ENCODE results near the gene THRAP3. TPM values are rescaled to one million over a fixed set of nuclear protein-coding genes. Genes with fewer than 3 reads are reported as not detected.
"Not testable (repeated sequence)": the region's sequence is repeated elsewhere in the genome, so short reads cannot be mapped to it uniquely, and the experiment has no call there.

Gene THRAP3
- total and polyA plus RNA-seq, 7 donors = 25.4 to 104 (median 77.8) TPM

GRCh38 chr1:36187800-36188593 lies 36.2 kb upstream of the THRAP3 start:
- intact Hi-C loops (cut with DNase I) = loop anchor here (1.0 to 5.0 kb wide), 4 partner anchors 34 to 99 kb away; partner anchors contain the start of genes THRAP3 and TRAPPC3
- Histone ChIP-seq H3K27me3 (no peaks in the 10 kb centered on the region), H3K4me3 (no peak overlapping the region), H3K27ac (peak overlapping the region; percentile 87 to 100 (median 94)), H3K36me3 (no peaks in the 10 kb centered on the region), H3K9me3 (no peaks in the 10 kb centered on the region), H3K4me1 (peaks cover 0 to 28% (median 26%) of the 10 kb centered on the region in 4 donors)
- TF ChIP-seq POLR2A (IDR thresholded peaks at IDR 0.05) (no peak), POLR2AphosphoS5 (IDR thresholded peaks at IDR 0.05) (peak in 3 of 4 donors; percentile 52 to 76 (median 61)), EP300 (IDR thresholded peaks at IDR 0.05) (no peak)
- TF ChIP-seq, protein P1, sequence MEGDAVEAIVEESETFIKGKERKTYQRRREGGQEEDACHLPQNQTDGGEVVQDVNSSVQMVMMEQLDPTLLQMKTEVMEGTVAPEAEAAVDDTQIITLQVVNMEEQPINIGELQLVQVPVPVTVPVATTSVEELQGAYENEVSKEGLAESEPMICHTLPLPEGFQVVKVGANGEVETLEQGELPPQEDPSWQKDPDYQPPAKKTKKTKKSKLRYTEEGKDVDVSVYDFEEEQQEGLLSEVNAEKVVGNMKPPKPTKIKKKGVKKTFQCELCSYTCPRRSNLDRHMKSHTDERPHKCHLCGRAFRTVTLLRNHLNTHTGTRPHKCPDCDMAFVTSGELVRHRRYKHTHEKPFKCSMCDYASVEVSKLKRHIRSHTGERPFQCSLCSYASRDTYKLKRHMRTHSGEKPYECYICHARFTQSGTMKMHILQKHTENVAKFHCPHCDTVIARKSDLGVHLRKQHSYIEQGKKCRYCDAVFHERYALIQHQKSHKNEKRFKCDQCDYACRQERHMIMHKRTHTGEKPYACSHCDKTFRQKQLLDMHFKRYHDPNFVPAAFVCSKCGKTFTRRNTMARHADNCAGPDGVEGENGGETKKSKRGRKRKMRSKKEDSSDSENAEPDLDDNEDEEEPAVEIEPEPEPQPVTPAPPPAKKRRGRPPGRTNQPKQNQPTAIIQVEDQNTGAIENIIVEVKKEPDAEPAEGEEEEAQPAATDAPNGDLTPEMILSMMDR (IDR thresholded peaks at IDR 0.05) = peak; percentile 79 to 98 (median 95)
- WGBS, 2 donors = 3 to 12% methylated on average over 9 of the region's 9 CpGs
- peak; percentile 96 for DNase-seq

DNA sequence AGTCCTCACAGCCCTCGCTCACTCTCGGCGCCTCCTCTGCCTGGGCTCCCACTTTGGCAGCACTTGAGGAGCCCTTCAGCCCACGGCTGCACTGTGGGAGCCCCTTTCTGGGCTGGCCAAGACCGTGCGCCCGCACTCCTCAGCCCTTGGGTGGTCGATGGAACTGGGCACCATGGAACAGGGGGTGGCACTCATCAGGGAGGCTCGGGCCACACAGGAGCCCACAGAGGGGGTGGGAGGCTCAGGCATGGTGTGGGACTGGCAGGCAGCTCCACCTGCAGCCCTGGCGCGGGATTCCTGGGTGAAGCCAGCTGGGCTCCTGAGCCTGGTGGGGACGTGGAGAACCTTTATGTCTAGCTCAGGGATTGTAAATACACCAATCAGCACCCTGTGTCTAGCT lies 27.4 kb upstream of the THRAP3 start:
- H3K4me3 ChIP-seq; DNase-seq; H3K27me3 ChIP-seq; H3K36me3 ChIP-seq; H3K9me3 ChIP-seq; H3K27ac ChIP-seq; intact Hi-C loops (cut with DNase I); H3K4me1 ChIP-seq: not testable (repeated sequence)
- WGBS, 2 donors = 88 to 92% methylated on average over 12 of the region's 12 CpGs

GRCh38 chr1:36198641-36199040 lies 25.6 kb upstream of the THRAP3 start:
- no peaks in the 10 kb centered on the region for H3K36me3 ChIP-seq
- intact Hi-C loops (cut with DNase I) = no loop called here
- H3K27ac ChIP-seq = no peak overlapping the region
- no peaks in the 10 kb centered on the region for H3K27me3 ChIP-seq
- 77 to 89% methylated on average over 5 of the region's 5 CpGs for WGBS, 2 donors
- TF ChIP-seq, protein P1 (IDR thresholded peaks at IDR 0.05) = no peak
- TF ChIP-seq POLR2AphosphoS5 (IDR thresholded peaks at IDR 0.05) = no peak
- TF ChIP-seq EP300 (IDR thresholded peaks at IDR 0.05) = no peak
- no peak for TF ChIP-seq POLR2A (IDR thresholded peaks at IDR 0.05)
- no peak for DNase-seq
- no peaks in the 10 kb centered on the region for H3K9me3 ChIP-seq
- H3K4me1 ChIP-seq = peaks cover 0 to 15% (median 13%) of the 10 kb centered on the region in 4 donors
- no peak overlapping the region for H3K4me3 ChIP-seq

DNA sequence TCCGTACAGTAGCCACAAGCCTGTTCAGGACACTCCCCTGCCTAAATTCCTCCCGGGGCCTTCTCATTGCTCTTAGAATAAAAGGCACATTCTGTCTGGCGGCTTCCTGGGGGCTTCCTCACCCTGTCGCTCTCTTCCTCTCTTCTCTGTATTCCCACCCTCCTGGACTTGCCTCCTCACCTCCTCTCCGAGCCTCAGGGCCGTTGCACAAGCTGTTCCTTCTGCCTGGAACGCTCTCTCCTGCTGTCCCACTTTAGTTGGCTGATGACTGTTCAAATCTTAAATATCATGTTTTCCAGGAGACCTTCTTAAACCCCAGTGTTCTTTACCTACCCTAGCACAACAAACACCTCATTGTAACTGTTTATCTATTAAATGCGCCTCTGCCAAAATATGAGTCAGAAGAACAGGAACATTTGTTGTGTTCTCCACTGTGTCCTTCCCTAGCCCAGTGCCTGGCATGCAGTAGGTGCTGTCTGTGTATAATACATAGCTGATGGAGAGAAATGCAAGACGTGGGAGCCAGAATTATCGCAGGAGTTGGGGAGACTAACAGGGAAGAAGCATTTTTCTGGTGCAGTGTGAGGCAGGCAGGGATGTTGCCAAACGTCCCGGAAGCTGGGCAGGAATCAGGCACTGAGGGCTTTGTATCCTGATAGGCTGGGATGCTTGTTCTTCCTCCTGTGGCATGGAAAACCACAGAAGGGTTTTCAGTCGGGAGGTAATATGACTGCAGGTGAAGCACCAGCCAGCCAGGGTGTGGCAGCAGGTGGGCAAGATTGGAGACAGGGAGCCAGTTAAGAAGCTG lies 24.1 kb upstream of the THRAP3 start:
- Histone ChIP-seq H3K36me3 (no peaks in the 10 kb centered on the region), H3K4me3 (no peak overlapping the region), H3K4me1 (peaks cover 0 to 30% (median 24%) of the 10 kb centered on the region in 4 donors), H3K9me3 (no peaks in the 10 kb centered on the region), H3K27me3 (no peaks in the 10 kb centered on the region), H3K27ac (peak overlapping the region; percentile 49 to 77 (median 68))
- no peak for DNase-seq
- intact Hi-C loops (cut with DNase I) = no loop called here
- 46 to 67% methylated on average over 13 of the region's 13 CpGs for WGBS, 2 donors
- TF ChIP-seq POLR2AphosphoS5 (IDR thresholded peaks at IDR 0.05) (no peak), EP300 (IDR thresholded peaks at IDR 0.05) (peak in 1 of 4 donors; percentile 10)

GRCh38 chr1:36203027-36203553 lies 21.2 kb upstream of the THRAP3 start:
- Histone ChIP-seq H3K36me3 (no peaks in the 10 kb centered on the region), H3K4me1 (peaks cover 0 to 51% (median 33%) of the 10 kb centered on the region in 4 donors), H3K27ac (peak overlapping the region; percentile 62 to 82 (median 69)), H3K9me3 (no peaks in the 10 kb centered on the region), H3K4me3 (no peak overlapping the region), H3K27me3 (no peaks in the 10 kb centered on the region)
- intact Hi-C loops (cut with DNase I) = no loop called here
- no peak for DNase-seq
- TF ChIP-seq POLR2A (IDR thresholded peaks at IDR 0.05) (no peak), POLR2AphosphoS5 (IDR thresholded peaks at IDR 0.05) (no peak), EP300 (IDR thresholded peaks at IDR 0.05) (no peak)
- TF ChIP-seq, protein P1 (IDR thresholded peaks at IDR 0.05) = no peak
- WGBS, 2 donors = 90 to 93% methylated on average over 3 of the region's 3 CpGs

Measured in sigmoid colon (tissue), 7 donors.